ENCODE measurements around the gene TNFAIP2. TPM values are rescaled to one million over a fixed set of nuclear protein-coding genes. Genes with fewer than 3 reads are reported as not detected.

TNFAIP2 gene
- total and polyA plus RNA-seq, 9 of the 15 experiments (the other 6 are each of a cell fraction or from before 2014, with no cell fraction given): 22.6 to 68.6 (median 44.6) TPM

DNA sequence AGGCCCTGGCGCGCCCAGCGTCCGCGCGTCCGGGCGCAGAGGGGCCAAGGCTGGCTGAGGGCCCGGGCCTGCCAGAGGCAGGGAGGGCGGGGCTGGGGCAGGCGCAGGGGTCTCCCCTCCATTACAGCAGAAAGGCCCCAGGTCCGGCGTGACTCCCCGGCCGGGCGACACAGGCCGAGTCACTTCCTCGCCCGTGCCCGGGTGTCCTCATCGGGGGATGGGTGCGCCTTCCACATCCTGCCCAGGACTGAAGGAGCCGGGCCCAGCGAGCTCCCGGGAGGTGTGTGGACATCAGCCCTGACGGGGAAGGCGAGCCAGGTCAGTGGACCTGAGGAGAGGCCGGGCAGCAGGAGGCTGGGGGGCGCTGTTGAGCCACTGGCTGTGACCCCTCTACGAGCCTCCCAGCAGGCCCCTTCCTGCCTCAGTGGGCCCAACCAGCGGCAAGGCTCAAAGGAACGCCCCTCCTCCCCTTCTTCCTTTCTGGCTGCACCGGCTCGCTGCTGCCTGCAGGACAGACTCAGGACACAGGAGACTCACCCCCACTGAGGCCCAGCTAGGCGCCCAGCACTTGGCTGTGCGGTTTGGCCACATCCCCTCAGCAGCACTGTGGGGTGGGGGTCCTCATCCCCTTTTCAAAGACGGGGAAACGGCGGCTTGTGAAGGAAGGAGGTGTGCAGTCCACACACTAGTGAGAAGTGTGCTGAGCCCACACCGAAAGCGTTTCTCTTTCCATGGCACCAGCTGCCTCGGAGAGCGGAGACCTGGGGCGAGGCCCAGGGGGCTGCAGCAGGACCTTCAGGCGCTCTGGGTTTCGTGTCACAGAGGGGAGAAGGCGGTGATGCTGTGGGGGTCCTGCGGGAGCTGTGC lies 606 bp downstream of the TNFAIP2 start (continued):
- TF ChIP-seq, protein P1, sequence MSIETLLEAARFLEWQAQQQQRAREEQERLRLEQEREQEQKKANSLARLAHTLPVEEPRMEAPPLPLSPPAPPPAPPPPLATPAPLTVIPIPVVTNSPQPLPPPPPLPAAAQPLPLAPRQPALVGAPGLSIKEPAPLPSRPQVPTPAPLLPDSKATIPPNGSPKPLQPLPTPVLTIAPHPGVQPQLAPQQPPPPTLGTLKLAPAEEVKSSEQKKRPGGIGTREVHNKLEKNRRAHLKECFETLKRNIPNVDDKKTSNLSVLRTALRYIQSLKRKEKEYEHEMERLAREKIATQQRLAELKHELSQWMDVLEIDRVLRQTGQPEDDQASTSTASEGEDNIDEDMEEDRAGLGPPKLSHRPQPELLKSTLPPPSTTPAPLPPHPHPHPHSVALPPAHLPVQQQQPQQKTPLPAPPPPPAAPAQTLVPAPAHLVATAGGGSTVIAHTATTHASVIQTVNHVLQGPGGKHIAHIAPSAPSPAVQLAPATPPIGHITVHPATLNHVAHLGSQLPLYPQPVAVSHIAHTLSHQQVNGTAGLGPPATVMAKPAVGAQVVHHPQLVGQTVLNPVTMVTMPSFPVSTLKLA (conservative IDR thresholded peaks at IDR 0.05): no peak
- TF ChIP-seq CHD2 (IDR thresholded peaks at IDR 0.05; ENCODE audit: low read depth, low read length) (no peak), SP1 (CRISPR knock-in tag; IDR thresholded peaks at IDR 0.05) (peak; percentile 54; the same call in 1 of the 2 replicates), SUPT5H (IDR thresholded peaks at IDR 0.05) (no peak), XRCC5 (IDR thresholded peaks at IDR 0.05; ENCODE audit: low read depth, low read length) (no peak), TOE1 (IDR thresholded peaks at IDR 0.05; ENCODE audit: borderline replicate concordance) (no peak), TOE1 (CRISPR knock-in tag; IDR thresholded peaks at IDR 0.05; ENCODE audit: borderline replicate concordance, low read depth) (no peak), ZNF408 (CRISPR knock-in tag; IDR thresholded peaks at IDR 0.05; ENCODE audit: low read depth) (no peak), STAG1 (CRISPR knock-in tag; IDR thresholded peaks at IDR 0.05; ENCODE audit: borderline replicate concordance) (peak; percentile 41; the same call in 1 of the 2 replicates), MBD2 (IDR thresholded peaks at IDR 0.05; ENCODE audit: borderline replicate concordance, low read depth) (no peak), TCF7 (IDR thresholded peaks at IDR 0.05; ENCODE audit: borderline replicate concordance) (no peak), ADNP (tag; IDR thresholded peaks at IDR 0.05) (no peak), POLR2G (IDR thresholded peaks at IDR 0.05; ENCODE audit: low read depth, low read length) (peak; percentile 29), PCBP1 (IDR thresholded peaks at IDR 0.05; ENCODE audit: low read depth, low read length, poor library complexity, severe bottlenecking) (peak; percentile 6), PHF20 (IDR thresholded peaks at IDR 0.05; ENCODE audit: partially characterized antibody) (no peak), CBFB (CRISPR knock-in tag; IDR thresholded peaks at IDR 0.05) (no peak), ZBTB1 (CRISPR knock-in tag; IDR thresholded peaks at IDR 0.05; ENCODE audit: borderline replicate concordance, low read depth) (no peak)
- TF ChIP-seq, protein P2, sequence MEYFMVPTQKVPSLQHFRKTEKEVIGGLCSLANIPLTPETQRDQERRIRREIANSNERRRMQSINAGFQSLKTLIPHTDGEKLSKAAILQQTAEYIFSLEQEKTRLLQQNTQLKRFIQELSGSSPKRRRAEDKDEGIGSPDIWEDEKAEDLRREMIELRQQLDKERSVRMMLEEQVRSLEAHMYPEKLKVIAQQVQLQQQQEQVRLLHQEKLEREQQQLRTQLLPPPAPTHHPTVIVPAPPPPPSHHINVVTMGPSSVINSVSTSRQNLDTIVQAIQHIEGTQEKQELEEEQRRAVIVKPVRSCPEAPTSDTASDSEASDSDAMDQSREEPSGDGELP (CRISPR knock-in tag; IDR thresholded peaks at IDR 0.05; ENCODE audit: borderline replicate concordance): peak; percentile 19; the same call in 1 of the 2 replicates
- TF ChIP-seq, protein P3, sequence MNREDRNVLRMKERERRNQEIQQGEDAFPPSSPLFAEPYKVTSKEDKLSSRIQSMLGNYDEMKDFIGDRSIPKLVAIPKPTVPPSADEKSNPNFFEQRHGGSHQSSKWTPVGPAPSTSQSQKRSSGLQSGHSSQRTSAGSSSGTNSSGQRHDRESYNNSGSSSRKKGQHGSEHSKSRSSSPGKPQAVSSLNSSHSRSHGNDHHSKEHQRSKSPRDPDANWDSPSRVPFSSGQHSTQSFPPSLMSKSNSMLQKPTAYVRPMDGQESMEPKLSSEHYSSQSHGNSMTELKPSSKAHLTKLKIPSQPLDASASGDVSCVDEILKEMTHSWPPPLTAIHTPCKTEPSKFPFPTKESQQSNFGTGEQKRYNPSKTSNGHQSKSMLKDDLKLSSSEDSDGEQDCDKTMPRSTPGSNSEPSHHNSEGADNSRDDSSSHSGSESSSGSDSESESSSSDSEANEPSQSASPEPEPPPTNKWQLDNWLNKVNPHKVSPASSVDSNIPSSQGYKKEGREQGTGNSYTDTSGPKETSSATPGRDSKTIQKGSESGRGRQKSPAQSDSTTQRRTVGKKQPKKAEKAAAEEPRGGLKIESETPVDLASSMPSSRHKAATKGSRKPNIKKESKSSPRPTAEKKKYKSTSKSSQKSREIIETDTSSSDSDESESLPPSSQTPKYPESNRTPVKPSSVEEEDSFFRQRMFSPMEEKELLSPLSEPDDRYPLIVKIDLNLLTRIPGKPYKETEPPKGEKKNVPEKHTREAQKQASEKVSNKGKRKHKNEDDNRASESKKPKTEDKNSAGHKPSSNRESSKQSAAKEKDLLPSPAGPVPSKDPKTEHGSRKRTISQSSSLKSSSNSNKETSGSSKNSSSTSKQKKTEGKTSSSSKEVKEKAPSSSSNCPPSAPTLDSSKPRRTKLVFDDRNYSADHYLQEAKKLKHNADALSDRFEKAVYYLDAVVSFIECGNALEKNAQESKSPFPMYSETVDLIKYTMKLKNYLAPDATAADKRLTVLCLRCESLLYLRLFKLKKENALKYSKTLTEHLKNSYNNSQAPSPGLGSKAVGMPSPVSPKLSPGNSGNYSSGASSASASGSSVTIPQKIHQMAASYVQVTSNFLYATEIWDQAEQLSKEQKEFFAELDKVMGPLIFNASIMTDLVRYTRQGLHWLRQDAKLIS (CRISPR knock-in tag; IDR thresholded peaks at IDR 0.05): no peak
- TF ChIP-seq, protein P4, sequence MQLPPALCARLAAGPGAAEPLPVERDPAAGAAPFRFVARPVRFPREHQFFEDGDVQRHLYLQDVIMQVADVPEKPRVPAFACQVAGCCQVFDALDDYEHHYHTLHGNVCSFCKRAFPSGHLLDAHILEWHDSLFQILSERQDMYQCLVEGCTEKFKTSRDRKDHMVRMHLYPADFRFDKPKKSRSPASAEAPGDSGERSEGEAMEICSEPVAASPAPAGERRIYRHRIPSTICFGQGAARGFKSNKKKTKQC (CRISPR knock-in tag; IDR thresholded peaks at IDR 0.05): no peak

All from K562 (cell line).